Vagina (tissue), 2 donors: ENCODE results near the gene SLC22A3.

ENCODE experiments used
- POLR2A ChIP-seq, 2 donors: fragments of 450-650 bp; IDR thresholded peaks; one replicate each; pipeline ENCODE4 v1.6.1; 2017; ENCODE audit warnings: antibody characterized with exemption in 2 of 2, mild to moderate bottlenecking in 2 of 2, moderate library complexity in 2 of 2
- POLR2AphosphoS5 ChIP-seq, 2 donors: sonication (generic); formaldehyde crosslinking; IDR thresholded peaks; one replicate each; pipeline ENCODE4 v1.9.0; 2017; ENCODE audit warnings: antibody characterized with exemption in 2 of 2, mild to moderate bottlenecking in 2 of 2, low read depth in 1 of 2; ENCODE audit not compliant: insufficient read depth in 1 of 2
- TF ChIP-seq, protein P1 (sequence below), 3 experiments: fragments of 450-650 bp in 2 of 3; fragments of 200-600 bp in 1 of 3; sonication (generic) in 1 of 3; IDR thresholded peaks; one replicate each; pipeline ENCODE4 v1.5.1; 2017 to 2019; ENCODE audit warnings: antibody characterized with exemption in 3 of 3, mild to moderate bottlenecking in 2 of 3, moderate library complexity in 2 of 3

DNA sequence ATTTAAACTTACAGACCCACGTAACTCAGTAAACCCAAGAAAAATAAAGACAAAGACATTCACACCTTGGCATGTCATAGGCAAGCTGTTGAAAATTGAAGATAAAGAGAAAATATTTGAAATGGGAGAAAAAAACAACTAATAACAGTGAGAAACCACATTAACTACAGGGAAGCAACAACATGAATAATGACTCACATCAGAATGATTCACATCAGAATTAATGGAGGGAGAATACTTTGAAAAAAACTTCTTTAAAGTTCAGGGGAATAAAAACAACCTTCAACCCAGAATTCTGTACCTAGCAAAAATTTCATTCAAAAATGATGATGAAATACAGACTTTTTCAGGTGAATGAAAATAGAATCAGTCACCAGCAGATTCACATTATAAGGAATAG lies 32.9 kb upstream of the SLC22A3 start:
- TF ChIP-seq, protein P1, sequence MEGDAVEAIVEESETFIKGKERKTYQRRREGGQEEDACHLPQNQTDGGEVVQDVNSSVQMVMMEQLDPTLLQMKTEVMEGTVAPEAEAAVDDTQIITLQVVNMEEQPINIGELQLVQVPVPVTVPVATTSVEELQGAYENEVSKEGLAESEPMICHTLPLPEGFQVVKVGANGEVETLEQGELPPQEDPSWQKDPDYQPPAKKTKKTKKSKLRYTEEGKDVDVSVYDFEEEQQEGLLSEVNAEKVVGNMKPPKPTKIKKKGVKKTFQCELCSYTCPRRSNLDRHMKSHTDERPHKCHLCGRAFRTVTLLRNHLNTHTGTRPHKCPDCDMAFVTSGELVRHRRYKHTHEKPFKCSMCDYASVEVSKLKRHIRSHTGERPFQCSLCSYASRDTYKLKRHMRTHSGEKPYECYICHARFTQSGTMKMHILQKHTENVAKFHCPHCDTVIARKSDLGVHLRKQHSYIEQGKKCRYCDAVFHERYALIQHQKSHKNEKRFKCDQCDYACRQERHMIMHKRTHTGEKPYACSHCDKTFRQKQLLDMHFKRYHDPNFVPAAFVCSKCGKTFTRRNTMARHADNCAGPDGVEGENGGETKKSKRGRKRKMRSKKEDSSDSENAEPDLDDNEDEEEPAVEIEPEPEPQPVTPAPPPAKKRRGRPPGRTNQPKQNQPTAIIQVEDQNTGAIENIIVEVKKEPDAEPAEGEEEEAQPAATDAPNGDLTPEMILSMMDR (IDR thresholded peaks at IDR 0.05): no peak
- TF ChIP-seq POLR2A (IDR thresholded peaks at IDR 0.05) (no peak), POLR2AphosphoS5 (IDR thresholded peaks at IDR 0.05; ENCODE audit: insufficient read depth in 1 of 2, low read depth in 1 of 2) (no peak)
